Stimulated activated naive B cell treated with anti-CD40 and anti-IgM and Interleukin-4, amounts not matched to agents 10 μg/mL and 1 μg/mL and 100 μg/mL, for 72 hours (primary cell): ENCODE measurements around the gene JAM3.
"Not testable (repeated sequence)": the region's sequence is repeated elsewhere in the genome, so short reads cannot be mapped to it uniquely, and the experiment has no call there.

ENCODE experiments used
- ATAC-seq, 2 donors: fragments of 150-1000 bp; cut with Tn5 transposase; replicated peaks; 2 replicates each; pipeline ENCODE4 v1.10.0; 2021; ENCODE audit warnings: moderate library complexity in 1 of 2
- DNase-seq: peaks from one replicate; pipeline ENCODE4 v3.0.0; 2021
- H3K27ac Mint-ChIP-seq: one replicate; pipeline ENCODE4 v1.8.0; 2022; ENCODE audit warnings: mild to moderate bottlenecking, mixed read lengths
- H3K27me3 Mint-ChIP-seq, 2 donors: one replicate each; pipeline ENCODE4 v1.8.0; 2022; ENCODE audit warnings: mixed read lengths in 2 of 2
- H3K36me3 Mint-ChIP-seq, 2 donors: one replicate each; pipeline ENCODE4 v1.8.0; 2022; ENCODE audit warnings: mixed read lengths in 2 of 2, mild to moderate bottlenecking in 1 of 2
- H3K4me1 Mint-ChIP-seq, 2 donors: one replicate each; pipeline ENCODE4 v1.8.0; 2022; ENCODE audit warnings: mixed read lengths in 2 of 2, mild to moderate bottlenecking in 1 of 2
- H3K4me3 Mint-ChIP-seq, 2 donors: one replicate each; pipeline ENCODE4 v1.8.0; 2022; ENCODE audit warnings: mild to moderate bottlenecking in 2 of 2, mixed read lengths in 2 of 2, moderate library complexity in 1 of 2
- H3K9me3 Mint-ChIP-seq, 2 donors: one replicate each; pipeline ENCODE4 v1.8.0; 2022; ENCODE audit warnings: mixed read lengths in 2 of 2, mild to moderate bottlenecking in 1 of 2

Gene JAM3

GRCh38 chr11:134086376-134086775 lies 17.5 kb downstream of the JAM3 start:
- Mint-ChIP-seq H3K36me3 (peaks cover 11 to 13% of the 10 kb centered on the region in 2 donors), H3K27ac (no peak overlapping the region), H3K9me3 (peaks cover 6 to 9% of the 10 kb centered on the region in 2 donors), H3K4me3 (no peak overlapping the region), H3K27me3 (no peaks in the 10 kb centered on the region), H3K4me1 (peaks cover 0 to 2% of the 10 kb centered on the region in 2 donors)
- DNase-seq, result no peak
- ATAC-seq, result no peak

DNA sequence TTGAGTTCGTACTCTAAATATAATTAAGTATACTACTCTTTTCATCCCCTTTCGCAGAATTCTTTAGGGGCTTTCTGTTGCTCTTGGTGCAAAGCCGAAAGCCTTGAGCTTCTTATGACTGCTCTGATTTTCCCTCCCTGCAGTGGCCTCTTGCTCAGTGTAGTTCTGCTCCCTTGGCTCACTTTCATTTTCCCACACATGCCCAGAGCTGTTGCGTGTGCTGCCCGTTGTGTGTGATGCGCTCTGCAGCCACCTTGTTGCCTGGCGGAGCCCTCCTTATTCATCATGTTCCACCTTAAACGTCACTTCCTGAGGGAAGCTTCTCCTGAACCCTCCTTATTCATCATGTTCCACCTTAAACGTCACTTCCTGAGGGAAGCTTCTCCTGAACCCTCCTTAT lies 23.1 kb downstream of the JAM3 start:
- not testable (repeated sequence) for H3K4me3 Mint-ChIP-seq, H3K36me3 Mint-ChIP-seq, DNase-seq, ATAC-seq, H3K9me3 Mint-ChIP-seq, H3K27ac Mint-ChIP-seq, H3K27me3 Mint-ChIP-seq
- H3K4me1 Mint-ChIP-seq, result peaks cover 0 to 12% of the 10 kb centered on the region in 2 donors

DNA sequence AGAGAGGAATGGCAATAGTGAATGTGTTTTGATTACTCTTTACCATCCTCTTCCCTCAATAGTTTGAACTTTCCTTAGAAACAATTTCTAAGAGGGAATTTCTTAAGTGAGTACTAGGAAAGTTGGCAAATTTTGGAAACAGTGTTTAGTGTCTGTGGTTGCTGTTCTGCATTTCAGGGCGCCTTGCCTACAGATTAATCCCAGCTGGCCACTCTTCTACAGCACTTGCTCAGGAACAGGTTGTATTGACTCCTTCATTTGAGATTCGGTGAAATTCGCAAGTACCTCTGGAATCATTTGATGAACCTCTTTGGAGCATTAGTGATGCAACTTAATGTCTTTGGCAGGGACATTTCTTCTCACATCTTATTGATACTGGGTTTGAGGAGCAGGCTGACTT lies 28.3 kb downstream of the JAM3 start:
- Mint-ChIP-seq H3K9me3 (no peaks in the 10 kb centered on the region), H3K4me1 (peaks cover 0 to 12% of the 10 kb centered on the region in 2 donors), H3K36me3 (peaks cover 0 to 1% of the 10 kb centered on the region in 2 donors), H3K4me3 (no peak overlapping the region), H3K27me3 (no peaks in the 10 kb centered on the region), H3K27ac (no peak overlapping the region)
- DNase-seq (no peak), ATAC-seq (no peak)

DNA sequence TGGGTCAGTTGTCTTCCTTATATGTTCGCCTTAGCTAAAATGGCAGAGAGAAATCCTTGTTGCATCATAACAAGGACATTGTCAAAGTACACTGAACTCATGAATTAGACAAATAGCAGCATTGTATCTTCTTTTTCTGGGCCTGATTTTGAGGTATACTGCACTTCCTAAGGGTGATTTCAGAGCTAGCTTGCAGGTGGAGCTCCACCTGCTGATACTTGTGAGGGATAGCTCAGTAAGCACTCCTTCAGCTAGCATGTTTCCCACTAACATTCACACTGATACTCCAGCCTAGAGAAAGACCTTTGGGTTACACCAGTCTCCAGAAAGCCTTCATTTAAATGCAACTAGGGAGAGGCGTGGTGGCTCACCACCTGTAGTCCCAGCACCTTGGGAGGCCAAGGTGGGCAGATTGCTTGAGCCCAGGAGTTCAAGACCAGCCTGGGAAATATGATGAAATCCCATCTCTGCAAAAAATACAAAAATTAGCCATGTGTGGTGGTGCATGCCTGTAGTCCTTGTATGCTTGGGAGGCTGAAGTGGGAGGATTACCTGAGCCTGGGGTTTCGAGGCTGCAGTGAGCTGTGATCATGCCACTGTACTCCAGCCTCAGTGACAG lies 29.8 kb downstream of the JAM3 start:
- no peak for ATAC-seq
- no peak for DNase-seq
- peaks cover 0 to 5% of the 10 kb centered on the region in 2 donors for H3K4me1 Mint-ChIP-seq
- H3K4me3 Mint-ChIP-seq, result no peak overlapping the region
- no peaks in the 10 kb centered on the region for H3K27me3 Mint-ChIP-seq
- H3K36me3 Mint-ChIP-seq, result peaks cover 1 to 7% of the 10 kb centered on the region in 2 donors
- no peak overlapping the region for H3K27ac Mint-ChIP-seq
- H3K9me3 Mint-ChIP-seq, result peaks cover 0 to 2% of the 10 kb centered on the region in 2 donors

- DNase-seq (no peak), ATAC-seq (no peak)
- peaks cover 0 to 2% of the 10 kb centered on the region in 2 donors for H3K4me1 Mint-ChIP-seq
- peaks cover 1 to 7% of the 10 kb centered on the region in 2 donors for H3K36me3 Mint-ChIP-seq
- no peaks in the 10 kb centered on the region for H3K27me3 Mint-ChIP-seq
- H3K27ac Mint-ChIP-seq, result no peak overlapping the region
- H3K4me3 Mint-ChIP-seq, result no peak overlapping the region
- peaks cover under 1 to 5% of the 10 kb centered on the region in 2 donors for H3K9me3 Mint-ChIP-seq
Measured at GRCh38 chr11:134100171-134100570, 31.3 kb downstream of the JAM3 start.

- H3K27me3 Mint-ChIP-seq, result no peaks in the 10 kb centered on the region
- no peak for DNase-seq
- peaks cover 1 to 7% of the 10 kb centered on the region in 2 donors for H3K36me3 Mint-ChIP-seq
- no peak for ATAC-seq
- peaks cover 0 to 2% of the 10 kb centered on the region in 2 donors for H3K4me1 Mint-ChIP-seq
- no peak overlapping the region for H3K27ac Mint-ChIP-seq
- peaks cover 5% of the 10 kb centered on the region in 2 donors for H3K9me3 Mint-ChIP-seq
- H3K4me3 Mint-ChIP-seq, result no peak overlapping the region
Measured at GRCh38 chr11:134101282-134101681, 32.4 kb downstream of the JAM3 start.

DNA sequence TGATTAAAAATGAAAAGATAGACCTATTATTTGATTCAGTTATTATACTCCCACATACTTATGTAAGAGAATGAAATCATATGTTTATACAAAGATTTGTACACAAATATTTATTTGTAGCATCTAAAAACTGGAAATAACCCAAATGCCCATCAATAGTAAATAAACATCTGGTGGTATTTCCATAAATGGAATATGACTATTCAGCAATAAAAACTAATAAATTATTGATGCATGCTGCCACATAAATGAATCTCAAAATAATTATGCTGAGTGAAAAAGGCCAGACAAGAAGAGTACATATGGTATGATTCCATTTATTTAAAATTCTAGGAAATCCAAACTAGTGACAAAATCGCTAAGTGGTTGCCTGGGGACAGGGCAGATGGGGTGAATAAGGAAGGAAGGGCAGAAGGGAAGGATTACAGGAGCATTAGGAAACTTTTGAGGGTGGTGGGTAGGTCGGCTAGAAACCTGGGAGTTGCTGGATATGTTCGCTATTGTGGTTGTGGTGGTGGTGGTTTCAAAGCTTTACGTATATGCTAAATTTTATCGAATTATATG lies 41.5 kb downstream of the JAM3 start:
- peaks cover 0 to 1% of the 10 kb centered on the region in 2 donors for H3K4me1 Mint-ChIP-seq
- no peak overlapping the region for H3K27ac Mint-ChIP-seq
- no peak for DNase-seq
- peaks cover 13 to 15% of the 10 kb centered on the region in 2 donors for H3K36me3 Mint-ChIP-seq
- ATAC-seq, result no peak
- no peak overlapping the region for H3K4me3 Mint-ChIP-seq
- H3K9me3 Mint-ChIP-seq, result peaks cover 3 to 12% of the 10 kb centered on the region in 2 donors
- H3K27me3 Mint-ChIP-seq, result no peaks in the 10 kb centered on the region

DNA sequence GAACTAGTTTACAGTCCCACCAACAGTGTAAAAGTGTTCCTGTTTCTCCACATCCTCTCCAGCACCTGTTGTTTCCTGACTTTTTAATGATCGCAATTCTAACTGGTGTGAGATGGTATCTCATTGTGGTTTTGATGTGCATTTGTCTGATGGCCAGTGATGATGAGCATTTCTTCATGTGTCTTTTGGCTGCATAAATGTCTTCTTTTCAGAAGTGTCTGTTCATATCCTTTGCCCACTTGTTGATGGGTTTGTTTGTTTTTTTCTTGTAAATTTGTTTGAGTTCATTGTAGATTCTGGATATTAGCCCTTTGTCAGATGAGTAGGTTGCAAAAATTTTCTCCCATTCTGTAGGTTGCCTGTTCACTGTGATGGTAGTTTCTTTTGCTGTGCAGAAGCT lies 44.9 kb downstream of the JAM3 start:
- peaks cover 8 to 15% of the 10 kb centered on the region in 2 donors for H3K36me3 Mint-ChIP-seq
- H3K9me3 Mint-ChIP-seq, DNase-seq, H3K27ac Mint-ChIP-seq, ATAC-seq, H3K4me3 Mint-ChIP-seq, H3K27me3 Mint-ChIP-seq, H3K4me1 Mint-ChIP-seq: not testable (repeated sequence)

- Mint-ChIP-seq H3K4me3 (no peak overlapping the region), H3K9me3 (peaks cover 0 to 2% of the 10 kb centered on the region in 2 donors), H3K4me1 (peaks cover 10% of the 10 kb centered on the region in 2 donors), H3K27ac (no peak overlapping the region), H3K27me3 (no peaks in the 10 kb centered on the region), H3K36me3 (peaks cover 5 to 13% of the 10 kb centered on the region in 2 donors)
- DNase-seq (no peak), ATAC-seq (no peak)
Measured at GRCh38 chr11:134116210-134116609, 47.3 kb downstream of the JAM3 start.

- ATAC-seq, result peak in 1 of 2 donors; percentile 23
- Mint-ChIP-seq H3K27ac (no peak overlapping the region), H3K27me3 (no peaks in the 10 kb centered on the region), H3K4me3 (no peak overlapping the region), H3K9me3 (no peaks in the 10 kb centered on the region), H3K36me3 (peaks cover 0 to 3% of the 10 kb centered on the region in 2 donors), H3K4me1 (peaks cover 10% of the 10 kb centered on the region in 2 donors)
- no peak for DNase-seq
Measured at GRCh38 chr11:134118006-134118405, 49.1 kb downstream of the JAM3 start.

DNA sequence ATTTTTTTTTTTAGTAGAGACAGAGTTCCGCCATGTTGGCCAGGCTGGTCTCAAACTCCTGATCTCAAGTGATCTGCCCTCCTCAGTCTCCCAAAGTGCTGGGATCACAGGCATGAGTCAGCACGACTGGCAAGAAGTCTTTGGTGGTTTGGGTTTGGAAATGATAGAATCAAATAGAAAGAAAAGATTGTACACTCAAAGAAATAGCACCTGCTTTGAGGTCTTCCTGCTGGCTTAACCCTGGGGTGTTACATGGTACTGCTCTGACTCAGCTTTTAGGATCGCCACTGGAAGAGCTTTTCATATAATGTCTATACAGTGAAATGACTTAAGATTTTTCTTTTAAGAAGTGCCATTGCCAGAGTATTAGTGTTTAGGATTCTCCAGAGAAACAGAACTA lies 50.2 kb downstream of the JAM3 start:
- Mint-ChIP-seq H3K4me1 (peaks cover 10 to 14% of the 10 kb centered on the region in 2 donors), H3K27ac (no peak overlapping the region), H3K4me3 (no peak overlapping the region), H3K27me3 (peaks cover 6 to 10% of the 10 kb centered on the region in 2 donors), H3K9me3 (no peaks in the 10 kb centered on the region), H3K36me3 (peaks cover 3 to 8% of the 10 kb centered on the region in 2 donors)
- no peak for ATAC-seq
- DNase-seq, result no peak

DNA sequence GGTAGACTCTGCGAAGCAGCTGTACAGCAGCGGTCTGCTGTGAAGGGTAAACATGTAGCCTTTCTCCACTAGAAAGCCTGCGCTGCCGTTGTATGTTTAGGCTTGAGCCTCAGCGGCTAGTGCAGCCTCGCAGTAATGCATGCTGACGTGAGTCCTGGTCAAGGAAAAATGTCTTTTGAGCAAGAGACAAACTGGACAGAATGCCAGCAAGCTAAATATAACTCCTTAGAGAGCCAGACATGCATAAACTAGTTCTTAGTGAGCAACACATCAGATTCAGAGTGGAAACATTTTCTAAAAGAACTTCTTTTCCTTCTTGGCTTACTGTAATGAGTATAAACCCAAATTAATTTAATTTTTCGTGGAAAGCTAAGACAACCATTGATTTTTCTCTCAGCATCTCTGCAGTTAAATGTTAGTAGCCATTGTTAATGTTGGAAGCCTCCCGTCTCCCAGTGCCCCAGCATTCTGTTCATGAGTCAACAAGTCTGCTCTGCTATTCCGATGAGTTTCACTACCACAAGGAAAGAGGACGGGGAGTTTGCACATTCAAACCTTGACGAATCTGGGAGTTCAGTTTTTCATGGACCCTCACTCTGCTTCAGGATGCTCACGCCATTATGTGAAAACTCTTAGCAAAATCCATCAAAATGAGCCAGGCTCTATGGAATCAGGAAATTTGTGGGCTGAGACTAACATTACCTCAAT lies 51.4 kb downstream of the JAM3 start:
- no peak overlapping the region for H3K27ac Mint-ChIP-seq
- no peak for DNase-seq
- H3K27me3 Mint-ChIP-seq, result peaks cover 12 to 19% of the 10 kb centered on the region in 2 donors

DNA sequence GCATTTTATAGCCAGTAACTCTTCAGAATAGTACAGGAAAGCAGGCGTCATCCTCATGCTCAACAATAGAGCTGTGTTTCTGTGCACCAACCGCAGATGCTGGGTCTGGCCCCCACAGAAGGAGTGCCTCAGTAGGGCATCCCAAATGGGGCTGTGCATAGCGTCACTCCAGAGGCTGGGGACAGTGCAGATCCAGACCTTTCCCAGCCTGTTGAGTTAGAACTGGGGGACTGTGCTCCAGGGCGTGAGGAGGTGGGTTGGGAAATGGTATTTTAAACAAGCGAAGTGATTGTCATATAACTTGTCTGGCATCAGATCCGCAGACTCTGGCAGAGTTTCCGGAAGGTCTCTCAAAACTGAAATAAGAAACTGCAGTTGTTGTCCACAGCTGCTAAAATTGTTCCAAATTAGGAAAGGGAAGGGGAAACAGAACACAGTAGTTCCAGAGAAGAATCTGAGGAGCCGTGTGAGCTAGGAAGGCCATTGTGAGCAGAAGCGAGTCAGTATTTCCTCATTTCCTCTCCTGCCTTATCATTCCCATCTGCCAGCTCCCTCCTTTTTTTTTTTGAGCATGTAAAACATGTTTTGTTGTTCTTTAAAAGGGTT lies 52.2 kb downstream of the JAM3 start:
- Mint-ChIP-seq H3K4me3 (no peak overlapping the region), H3K27me3 (peaks cover 18 to 25% of the 10 kb centered on the region in 2 donors), H3K27ac (no peak overlapping the region), H3K36me3 (peaks cover 3 to 17% of the 10 kb centered on the region in 2 donors), H3K9me3 (no peaks in the 10 kb centered on the region), H3K4me1 (peaks cover 12 to 30% of the 10 kb centered on the region in 2 donors)
- no peak for DNase-seq
- no peak for ATAC-seq

More for the DNA sequence above, 51.4 kb downstream of the JAM3 start:
- H3K4me3 Mint-ChIP-seq, result no peak overlapping the region
- peaks cover 3 to 13% of the 10 kb centered on the region in 2 donors for H3K36me3 Mint-ChIP-seq
- no peak for ATAC-seq
- H3K4me1 Mint-ChIP-seq, result peaks cover 13 to 26% of the 10 kb centered on the region in 2 donors
- H3K9me3 Mint-ChIP-seq, result no peaks in the 10 kb centered on the region

GRCh38 chr11:134124660-134125451 lies 56.0 kb downstream of the JAM3 start:
- peak overlapping the region; percentile 75 to 80 for H3K4me3 Mint-ChIP-seq
- ATAC-seq (peak; percentile 67 to 68), DNase-seq (no peak)
- peaks cover 0 to 3% of the 10 kb centered on the region in 2 donors for H3K9me3 Mint-ChIP-seq
- peaks cover 18 to 25% of the 10 kb centered on the region in 2 donors for H3K27me3 Mint-ChIP-seq
- H3K27ac Mint-ChIP-seq, result no peak overlapping the region
- peaks cover 4 to 28% of the 10 kb centered on the region in 2 donors for H3K36me3 Mint-ChIP-seq
- peaks cover 9 to 21% of the 10 kb centered on the region in 2 donors for H3K4me1 Mint-ChIP-seq
